Left colon (tissue), 2 donors: ENCODE measurements around the gene PRPS1. TPM values are rescaled to one million over a fixed set of nuclear protein-coding genes. Genes with fewer than 3 reads are reported as not detected.

Experiments used
- ATAC-seq: fragments of 200-7000 bp; cut with Tn5 transposase; one replicate; pipeline ENCODE4 v1.9.1; 2020; ENCODE audit warnings: mild to moderate bottlenecking, moderate library complexity
- DNase-seq, 2 donors: peaks; one replicate each; pipeline ENCODE4 v3.0.0-alpha.2; 2020
- intact Hi-C, 2 donors: fragments of 100-400 bp; cut with DNase I in 1 of 2; cut with micrococcal nuclease in 1 of 2; formaldehyde crosslinking; loops; one replicate each; pipeline versions ENCODE4 v1.11.2 to v1.14.0; 2022; cut with DNase I, micrococcal nuclease
- total RNA-seq, 2 donors: library from RNA; stranded (reverse); fragmentation: NEBNext Ultra II Directional; extraction: Animal tissue kit (Norgen Biotek cat#: 25700); gene quantifications; one replicate each; pipeline ENCODE4 v1.2.1, GENCODE V29; 2021
- donor health status: DM: no; HTN: no; CAD: no.
- donor health status: DM: yes; HTN: yes; CAD: no.

Gene PRPS1
- total RNA-seq, 2 donors from 2014 or later, result 8.1 to 9.4 TPM

DNA sequence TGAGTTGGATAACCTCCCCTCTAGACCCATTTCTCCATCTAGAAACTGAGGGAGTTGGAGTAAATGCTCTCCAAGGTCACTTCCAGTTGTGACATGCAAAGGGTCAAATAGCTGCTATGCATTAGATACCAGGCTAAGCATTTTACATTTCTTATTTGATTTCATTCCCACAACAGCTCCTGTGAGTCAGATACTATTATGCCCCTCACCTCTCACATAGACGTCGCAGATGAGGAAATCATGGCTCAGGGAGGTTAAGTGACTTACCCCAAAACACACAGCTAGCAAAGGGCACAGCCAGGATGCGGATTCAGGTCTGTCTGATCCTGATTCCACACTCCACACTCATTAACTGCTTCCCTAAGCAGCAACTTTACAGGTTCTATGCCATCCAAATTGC, 57.7 kb downstream of the PRPS1 start:
- DNase-seq (no peak), ATAC-seq (no peak)
- intact Hi-C loops, result no loop called here

GRCh38 chrX:107686792-107687191, 58.5 kb downstream of the PRPS1 start:
- ATAC-seq (no peak), DNase-seq (no peak)
- intact Hi-C loops, result no loop called here

DNA sequence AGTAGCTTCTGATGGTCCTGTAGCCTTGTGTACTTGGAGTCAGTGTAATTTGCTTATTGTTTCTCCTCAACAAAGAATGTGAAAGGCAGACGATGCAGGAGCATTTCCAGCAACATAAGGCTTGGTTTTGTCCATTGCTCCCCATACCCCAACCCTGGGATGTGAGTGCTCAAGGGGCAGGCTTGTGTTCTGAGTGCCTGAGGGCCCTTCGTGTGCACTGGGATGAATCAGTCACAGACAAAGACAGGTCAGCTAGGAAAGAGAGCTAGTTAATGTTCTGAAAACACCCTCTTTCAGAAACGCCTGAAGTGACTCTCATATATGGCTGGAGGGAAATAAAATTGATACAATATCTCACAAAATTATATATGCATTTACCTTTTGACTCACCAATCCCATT, 59.1 kb downstream of the PRPS1 start:
- DNase-seq (no peak), ATAC-seq (no peak)
- intact Hi-C loops, result no loop called here

- DNase-seq (no peak), ATAC-seq (no peak)
- intact Hi-C loops, result no loop called here
Observed at GRCh38 chrX:107691024-107691448, 62.7 kb downstream of the PRPS1 start.

GRCh38 chrX:107699616-107700015, 71.3 kb downstream of the PRPS1 start:
- intact Hi-C loops, result no loop called here
- no peak for DNase-seq
- ATAC-seq, result no peak

DNA sequence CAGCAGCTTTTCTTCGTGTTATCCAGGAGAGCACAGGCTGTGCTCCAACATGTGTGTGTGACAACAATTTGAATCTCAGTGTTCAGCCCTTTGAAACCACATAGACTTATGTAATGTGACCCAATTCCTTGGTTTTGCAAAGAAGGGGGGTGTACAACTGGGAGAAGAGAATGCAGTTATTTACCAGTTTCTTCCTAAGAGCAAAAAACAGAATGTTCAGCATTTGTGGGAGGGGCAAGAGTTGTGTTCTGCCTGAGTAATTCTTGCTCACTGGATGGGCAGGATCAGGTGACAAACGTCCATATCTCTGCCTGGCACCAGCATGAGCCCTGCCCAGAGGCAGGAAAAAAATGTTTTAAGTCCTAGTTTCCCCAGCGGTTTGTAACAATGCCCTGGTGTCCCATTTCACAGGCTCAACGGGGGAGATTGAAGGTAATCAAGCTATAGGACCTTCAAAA, 72.0 kb downstream of the PRPS1 start:
- intact Hi-C loops, result no loop called here
- ATAC-seq, result peak; percentile 46
- DNase-seq, result no peak

Other genes starting within 250 kb of the PRPS1 start
- under 1 TPM; 0.17 to 0.27 TPM for gene FRMPD3, start 178.9 kb upstream of the PRPS1 start, total RNA-seq
- gene TSC22D3, start 147.3 kb downstream of the PRPS1 start, total RNA-seq, result 100 to 1,000 TPM in 1 of 2 donors, 10 to 100 TPM in 1; 33.0 to 106 TPM
- not detected for gene NCBP2L, start 149.2 kb downstream of the PRPS1 start, total RNA-seq
- gene MID2, start 197.4 kb downstream of the PRPS1 start, total RNA-seq, result 1 to 10 TPM; 2.2 to 8.5 TPM